ENCODE results near the gene SLC4A9. TPM values are rescaled to one million over a fixed set of nuclear protein-coding genes. Genes with fewer than 3 reads are reported as not detected.

Gene SLC4A9
- under 1 TPM; 0.14 to 0.20 TPM for polyA plus RNA-seq

DNA sequence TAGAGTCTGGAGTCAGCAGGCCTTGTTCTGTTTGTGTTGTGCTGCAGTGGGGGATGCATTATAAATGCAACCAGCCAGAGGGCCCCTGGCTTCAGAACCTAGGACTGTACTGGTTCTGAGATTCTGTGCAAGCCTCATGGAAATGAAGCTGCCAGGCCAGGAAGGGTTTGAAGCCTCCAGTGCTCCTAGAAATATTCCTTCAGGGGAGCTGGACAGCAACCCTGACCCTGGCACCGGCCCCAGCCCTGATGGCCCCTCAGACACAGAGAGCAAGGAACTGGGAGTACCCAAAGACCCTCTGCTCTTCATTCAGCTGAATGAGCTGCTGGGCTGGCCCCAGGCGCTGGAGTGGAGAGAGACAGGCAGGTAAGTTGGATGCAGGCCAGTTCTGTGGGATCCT, at the start of gene SLC4A9:
TSS of gene SLC4A9 (plus strand) at position 94 of the 400 bp plus-strand sequence. CDS start at position 137, 43 bp downstream.
- no peaks in the 10 kb centered on the region for H3K27me3 ChIP-seq (ENCODE audit: control insufficient read depth in 1 of 2, insufficient read depth in 2 of 2, low read length in 2 of 2)
- 93 to 98% methylated on average over 2 of the region's 2 CpGs for WGBS, 2 donors
- no peak within 1 kb of the TSS for H3K27ac ChIP-seq (ENCODE audit: low read depth in 2 of 2, low read length in 1 of 2)
- no peaks in the 10 kb centered on the region for H3K36me3 ChIP-seq (ENCODE audit: control insufficient read depth in 2 of 2, insufficient read depth in 2 of 2, low read length in 1 of 2)
- peaks cover 0 to 4% of the 10 kb centered on the region in 2 donors for H3K4me1 ChIP-seq (ENCODE audit: control insufficient read depth in 2 of 2, insufficient read depth in 2 of 2, low read length in 1 of 2)
- no peaks in the 10 kb centered on the region for H3K9me3 ChIP-seq (ENCODE audit: control insufficient read depth in 2 of 2, insufficient read depth in 1 of 2, low read depth in 1 of 2, low read length in 1 of 2)
- H3K4me3 ChIP-seq (ENCODE audit: low read depth in 1 of 2, low read length in 2 of 2), result no peak within 1 kb of the TSS

DNA sequence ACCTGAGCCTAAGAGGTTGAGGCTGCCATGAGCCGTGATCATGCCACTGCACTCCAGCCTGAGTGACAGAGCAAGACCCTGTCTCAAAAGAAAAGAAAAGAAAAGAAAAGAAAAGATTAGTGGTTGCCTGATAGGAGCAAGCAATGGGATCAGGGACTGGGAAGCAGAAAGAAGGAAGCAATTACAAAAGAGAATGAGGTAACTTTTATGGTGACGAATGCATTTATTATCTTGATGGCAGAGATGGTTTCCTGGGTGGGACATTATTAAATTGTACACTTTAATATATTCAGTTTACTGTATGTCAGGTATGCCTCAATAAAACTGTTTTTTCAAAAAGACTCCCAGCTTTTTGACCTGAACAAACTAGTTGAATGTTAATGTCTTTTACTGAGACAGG, 49.6 kb upstream of the SLC4A9 start:
- H3K27me3 ChIP-seq (ENCODE audit: control insufficient read depth in 1 of 2, insufficient read depth in 2 of 2, low read length in 2 of 2), result no peaks in the 10 kb centered on the region
- H3K9me3 ChIP-seq (ENCODE audit: control insufficient read depth in 2 of 2, insufficient read depth in 1 of 2, low read depth in 1 of 2, low read length in 1 of 2), result no peaks in the 10 kb centered on the region
- no peaks in the 10 kb centered on the region for H3K36me3 ChIP-seq (ENCODE audit: control insufficient read depth in 2 of 2, insufficient read depth in 2 of 2, low read length in 1 of 2)
- 79 to 82% methylated on average over 2 of the region's 2 CpGs for WGBS, 2 donors
- no peak overlapping the region for H3K4me3 ChIP-seq (ENCODE audit: low read depth in 1 of 2, low read length in 2 of 2)
- H3K4me1 ChIP-seq (ENCODE audit: control insufficient read depth in 2 of 2, insufficient read depth in 2 of 2, low read length in 1 of 2), result no peaks in the 10 kb centered on the region
- no peak overlapping the region for H3K27ac ChIP-seq (ENCODE audit: low read depth in 2 of 2, low read length in 1 of 2)

GRCh38 chr5:140311011-140311467, 49.0 kb upstream of the SLC4A9 start:
- 81 to 83% methylated on average over 5 of the region's 5 CpGs for WGBS, 2 donors
- no peak overlapping the region for H3K27ac ChIP-seq (ENCODE audit: low read depth in 2 of 2, low read length in 1 of 2)
- H3K4me1 ChIP-seq (ENCODE audit: control insufficient read depth in 2 of 2, insufficient read depth in 2 of 2, low read length in 1 of 2), result no peaks in the 10 kb centered on the region
- H3K4me3 ChIP-seq (ENCODE audit: low read depth in 1 of 2, low read length in 2 of 2), result no peak overlapping the region
- H3K27me3 ChIP-seq (ENCODE audit: control insufficient read depth in 1 of 2, insufficient read depth in 2 of 2, low read length in 2 of 2), result no peaks in the 10 kb centered on the region
- H3K36me3 ChIP-seq (ENCODE audit: control insufficient read depth in 2 of 2, insufficient read depth in 2 of 2, low read length in 1 of 2), result no peaks in the 10 kb centered on the region
- H3K9me3 ChIP-seq (ENCODE audit: control insufficient read depth in 2 of 2, insufficient read depth in 1 of 2, low read depth in 1 of 2, low read length in 1 of 2), result no peaks in the 10 kb centered on the region

DNA sequence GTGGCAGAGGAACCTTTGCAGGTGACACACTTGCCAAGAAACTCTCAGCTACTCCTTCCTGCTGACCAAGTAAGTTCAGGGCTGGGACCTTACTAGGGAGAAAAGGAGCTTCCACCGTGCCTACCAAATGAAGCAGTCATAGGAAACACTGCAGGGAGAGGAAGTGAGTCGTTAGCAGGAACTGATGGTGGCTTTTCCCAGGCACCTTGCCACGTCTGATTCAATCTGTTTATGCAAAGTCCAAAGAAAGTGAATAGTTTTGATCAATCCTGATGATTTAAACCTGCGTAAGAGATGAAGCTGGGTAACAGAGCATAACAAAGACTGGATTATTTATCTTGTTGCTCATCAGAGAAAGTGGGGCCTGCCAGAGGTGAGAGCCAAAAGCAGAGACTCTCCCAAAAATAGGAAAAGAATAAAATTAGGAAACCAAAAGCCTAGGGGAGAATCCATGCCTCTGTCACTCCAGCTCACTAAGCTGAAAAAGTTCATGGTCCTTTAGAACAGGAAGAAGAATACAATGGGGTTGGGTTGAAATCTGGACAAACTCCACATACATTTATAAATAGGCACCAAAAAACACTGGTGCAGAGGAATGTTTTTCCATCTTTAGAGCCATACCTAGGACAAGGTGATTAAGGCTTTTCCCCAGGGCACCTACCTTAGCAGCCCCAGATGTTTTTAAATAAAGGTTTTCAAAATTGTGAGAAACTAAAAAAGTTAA, 47.8 kb upstream of the SLC4A9 start:
- Histone ChIP-seq H3K4me3 (ENCODE audit: low read depth in 1 of 2, low read length in 2 of 2) (no peak overlapping the region), H3K36me3 (ENCODE audit: control insufficient read depth in 2 of 2, insufficient read depth in 2 of 2, low read length in 1 of 2) (no peaks in the 10 kb centered on the region), H3K9me3 (ENCODE audit: control insufficient read depth in 2 of 2, insufficient read depth in 1 of 2, low read depth in 1 of 2, low read length in 1 of 2) (no peaks in the 10 kb centered on the region), H3K4me1 (ENCODE audit: control insufficient read depth in 2 of 2, insufficient read depth in 2 of 2, low read length in 1 of 2) (no peaks in the 10 kb centered on the region), H3K27me3 (ENCODE audit: control insufficient read depth in 1 of 2, insufficient read depth in 2 of 2, low read length in 2 of 2) (no peaks in the 10 kb centered on the region), H3K27ac (ENCODE audit: low read depth in 2 of 2, low read length in 1 of 2) (peak overlapping the region; percentile 54 to 86)
- WGBS, 2 donors, result 9 to 18% methylated on average over 4 of the region's 4 CpGs

- WGBS, 2 donors, result 73 to 84% methylated on average over 7 of the region's 7 CpGs
- peak overlapping the region in 1 of 2 donors; percentile 11 for H3K27ac ChIP-seq (ENCODE audit: low read depth in 2 of 2, low read length in 1 of 2)
- no peaks in the 10 kb centered on the region for H3K36me3 ChIP-seq (ENCODE audit: control insufficient read depth in 2 of 2, insufficient read depth in 2 of 2, low read length in 1 of 2)
- no peak overlapping the region for H3K4me3 ChIP-seq (ENCODE audit: low read depth in 1 of 2, low read length in 2 of 2)
- no peaks in the 10 kb centered on the region for H3K9me3 ChIP-seq (ENCODE audit: control insufficient read depth in 2 of 2, insufficient read depth in 1 of 2, low read depth in 1 of 2, low read length in 1 of 2)
- no peaks in the 10 kb centered on the region for H3K27me3 ChIP-seq (ENCODE audit: control insufficient read depth in 1 of 2, insufficient read depth in 2 of 2, low read length in 2 of 2)
- H3K4me1 ChIP-seq (ENCODE audit: control insufficient read depth in 2 of 2, insufficient read depth in 2 of 2, low read length in 1 of 2), result no peaks in the 10 kb centered on the region
These were observed 47.2 kb upstream of the SLC4A9 start for GRCh38 chr5:140312791-140313189.

DNA sequence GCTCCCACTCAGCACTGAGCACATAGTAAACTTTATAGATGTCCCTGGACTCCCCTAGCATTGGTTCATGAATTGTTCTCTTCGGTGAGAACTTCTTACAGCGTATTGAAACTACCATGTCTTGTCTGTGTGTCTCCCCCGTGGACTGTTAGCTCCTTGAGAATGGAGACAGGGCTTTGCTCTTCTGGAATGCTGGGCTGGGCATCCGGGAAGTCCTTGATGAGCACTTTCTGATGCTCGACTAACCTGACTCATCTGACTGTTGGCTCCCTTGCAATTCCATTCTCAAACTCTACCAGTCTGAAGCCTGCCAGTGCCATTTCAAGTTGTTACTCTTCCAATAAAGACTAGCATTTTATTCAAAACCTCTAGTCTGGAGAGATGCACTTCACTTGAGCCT, 42.1 kb upstream of the SLC4A9 start:
- H3K4me1 ChIP-seq (ENCODE audit: control insufficient read depth in 2 of 2, insufficient read depth in 2 of 2, low read length in 1 of 2), result peaks cover 0 to 4% of the 10 kb centered on the region in 2 donors
- H3K27ac ChIP-seq (ENCODE audit: low read depth in 2 of 2, low read length in 1 of 2), result no peak overlapping the region
- no peak overlapping the region for H3K4me3 ChIP-seq (ENCODE audit: low read depth in 1 of 2, low read length in 2 of 2)
- H3K27me3 ChIP-seq (ENCODE audit: control insufficient read depth in 1 of 2, insufficient read depth in 2 of 2, low read length in 2 of 2), result no peaks in the 10 kb centered on the region
- H3K36me3 ChIP-seq (ENCODE audit: control insufficient read depth in 2 of 2, insufficient read depth in 2 of 2, low read length in 1 of 2), result no peaks in the 10 kb centered on the region
- whole genome bisulfite sequencing, 2 donors, result 65 to 66% methylated on average over 5 of the region's 5 CpGs
- H3K9me3 ChIP-seq (ENCODE audit: control insufficient read depth in 2 of 2, insufficient read depth in 1 of 2, low read depth in 1 of 2, low read length in 1 of 2), result no peaks in the 10 kb centered on the region

- no peak overlapping the region for H3K27ac ChIP-seq (ENCODE audit: low read depth in 2 of 2, low read length in 1 of 2)
- H3K4me3 ChIP-seq (ENCODE audit: low read depth in 1 of 2, low read length in 2 of 2), result no peak overlapping the region
- 58 to 75% methylated on average over 4 of the region's 4 CpGs for WGBS, 2 donors
- no peaks in the 10 kb centered on the region for H3K9me3 ChIP-seq (ENCODE audit: control insufficient read depth in 2 of 2, insufficient read depth in 1 of 2, low read depth in 1 of 2, low read length in 1 of 2)
- no peaks in the 10 kb centered on the region for H3K27me3 ChIP-seq (ENCODE audit: control insufficient read depth in 1 of 2, insufficient read depth in 2 of 2, low read length in 2 of 2)
- peaks cover 0 to 12% of the 10 kb centered on the region in 2 donors for H3K4me1 ChIP-seq (ENCODE audit: control insufficient read depth in 2 of 2, insufficient read depth in 2 of 2, low read length in 1 of 2)
- H3K36me3 ChIP-seq (ENCODE audit: control insufficient read depth in 2 of 2, insufficient read depth in 2 of 2, low read length in 1 of 2), result no peaks in the 10 kb centered on the region
These were observed 41.2 kb upstream of the SLC4A9 start for GRCh38 chr5:140318792-140319191.

DNA sequence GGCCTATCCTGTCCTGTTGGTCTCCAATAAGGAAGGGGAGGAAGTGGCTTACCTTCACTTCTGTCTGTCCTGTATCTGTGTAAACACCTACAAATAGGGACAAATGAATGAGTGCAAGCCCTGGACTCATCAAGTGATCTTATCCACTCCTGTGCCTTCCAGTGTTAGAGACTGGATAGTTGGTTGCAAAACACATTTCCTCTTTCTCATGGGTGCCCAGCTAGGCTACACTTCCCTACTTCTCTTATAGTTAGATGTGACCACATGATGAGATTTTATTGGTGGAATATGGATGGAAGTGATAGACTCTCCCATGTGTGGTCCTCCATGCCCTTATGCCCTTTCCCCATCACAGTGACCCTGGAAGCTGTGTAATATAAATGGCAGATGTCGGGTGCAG, 40.2 kb upstream of the SLC4A9 start:
- WGBS, 2 donors, result 97 to 100% methylated on average over 1 of the region's 1 CpG
- Histone ChIP-seq H3K9me3 (ENCODE audit: control insufficient read depth in 2 of 2, insufficient read depth in 1 of 2, low read depth in 1 of 2, low read length in 1 of 2) (no peaks in the 10 kb centered on the region), H3K36me3 (ENCODE audit: control insufficient read depth in 2 of 2, insufficient read depth in 2 of 2, low read length in 1 of 2) (no peaks in the 10 kb centered on the region), H3K27ac (ENCODE audit: low read depth in 2 of 2, low read length in 1 of 2) (no peak overlapping the region), H3K27me3 (ENCODE audit: control insufficient read depth in 1 of 2, insufficient read depth in 2 of 2, low read length in 2 of 2) (no peaks in the 10 kb centered on the region), H3K4me1 (ENCODE audit: control insufficient read depth in 2 of 2, insufficient read depth in 2 of 2, low read length in 1 of 2) (peaks cover 3 to 16% of the 10 kb centered on the region in 2 donors), H3K4me3 (ENCODE audit: low read depth in 1 of 2, low read length in 2 of 2) (no peak overlapping the region)

DNA sequence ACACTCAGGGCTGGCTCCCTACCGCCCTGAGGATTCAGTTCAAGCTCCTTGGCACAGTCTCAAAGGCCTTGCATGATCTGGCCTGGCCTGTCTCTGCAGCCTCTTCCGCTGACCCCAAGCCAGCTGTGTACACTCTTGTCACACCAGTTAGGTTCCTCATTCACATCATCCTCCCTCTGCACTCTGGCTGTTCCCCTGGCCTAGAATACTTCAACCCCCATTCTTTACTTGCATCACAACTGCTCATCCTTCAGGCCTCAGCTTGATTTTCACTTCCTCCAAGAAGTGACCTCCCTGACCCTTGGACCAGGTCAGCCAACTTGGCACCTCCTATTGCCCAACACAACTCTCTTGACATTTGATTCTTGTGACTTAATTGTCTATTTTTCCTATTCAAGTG, 38.2 kb upstream of the SLC4A9 start:
- Histone ChIP-seq H3K9me3 (ENCODE audit: control insufficient read depth in 2 of 2, insufficient read depth in 1 of 2, low read depth in 1 of 2, low read length in 1 of 2) (no peaks in the 10 kb centered on the region), H3K4me3 (ENCODE audit: low read depth in 1 of 2, low read length in 2 of 2) (no peak overlapping the region), H3K27me3 (ENCODE audit: control insufficient read depth in 1 of 2, insufficient read depth in 2 of 2, low read length in 2 of 2) (no peaks in the 10 kb centered on the region), H3K36me3 (ENCODE audit: control insufficient read depth in 2 of 2, insufficient read depth in 2 of 2, low read length in 1 of 2) (no peaks in the 10 kb centered on the region), H3K27ac (ENCODE audit: low read depth in 2 of 2, low read length in 1 of 2) (no peak overlapping the region), H3K4me1 (ENCODE audit: control insufficient read depth in 2 of 2, insufficient read depth in 2 of 2, low read length in 1 of 2) (peaks cover 3 to 16% of the 10 kb centered on the region in 2 donors)
- 49 to 56% methylated on average over 2 of the region's 2 CpGs for WGBS, 2 donors
